NCI-H524 treated with DMSO at 0.1 percent for 48 hours (cell line): Measurements from ENCODE around the gene TNK2.
"Not testable (repeated sequence)": the region's sequence is repeated elsewhere in the genome, so short reads cannot be mapped to it uniquely, and the experiment has no call there.

Experiments
- DNase-seq: peaks from one replicate; lab custom pipeline; 2025; lab: John Stamatoyannopoulos, UW

Gene TNK2

DNA sequence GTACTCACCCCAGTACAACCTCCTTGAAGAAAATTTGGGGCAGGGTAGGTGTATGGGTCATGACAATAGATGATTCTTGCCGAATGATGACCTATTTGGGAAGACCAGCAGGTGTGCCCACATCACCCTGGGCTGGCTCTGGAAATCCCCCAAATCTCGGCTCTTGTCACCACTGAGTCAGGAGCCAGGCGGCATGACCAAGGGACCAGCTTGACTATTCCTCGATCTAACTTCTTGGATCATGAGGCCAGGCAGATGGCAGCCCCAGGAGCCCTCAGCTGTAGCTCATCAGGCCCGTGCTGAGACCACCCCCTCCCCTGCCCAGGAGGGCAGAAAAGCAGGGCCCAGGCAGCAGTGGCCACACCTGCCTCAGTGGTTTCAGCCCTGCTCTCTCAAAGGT lies 87.5 kb downstream of the TNK2 start:
- no peak for DNase-seq

DNA sequence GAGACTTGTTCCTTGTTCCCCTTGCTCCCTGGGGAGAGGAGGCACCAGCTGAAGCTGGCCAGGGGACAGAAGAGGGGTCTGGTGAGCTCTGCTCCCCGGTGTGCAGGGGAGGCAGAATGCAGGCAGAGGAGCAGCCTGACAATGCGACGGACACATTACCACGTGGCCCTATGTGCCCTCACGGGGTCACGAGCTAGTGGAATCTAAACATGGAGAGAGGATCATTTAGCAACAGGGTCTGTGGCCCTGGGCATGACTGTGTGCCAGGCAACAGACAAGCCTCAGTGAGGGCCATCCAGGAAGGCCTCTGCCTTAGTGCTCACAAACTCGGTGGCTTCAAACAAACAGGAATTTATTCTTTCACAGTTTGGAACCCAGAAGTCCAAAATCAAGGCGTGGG lies 88.2 kb downstream of the TNK2 start:
- DNase-seq = no peak

DNA sequence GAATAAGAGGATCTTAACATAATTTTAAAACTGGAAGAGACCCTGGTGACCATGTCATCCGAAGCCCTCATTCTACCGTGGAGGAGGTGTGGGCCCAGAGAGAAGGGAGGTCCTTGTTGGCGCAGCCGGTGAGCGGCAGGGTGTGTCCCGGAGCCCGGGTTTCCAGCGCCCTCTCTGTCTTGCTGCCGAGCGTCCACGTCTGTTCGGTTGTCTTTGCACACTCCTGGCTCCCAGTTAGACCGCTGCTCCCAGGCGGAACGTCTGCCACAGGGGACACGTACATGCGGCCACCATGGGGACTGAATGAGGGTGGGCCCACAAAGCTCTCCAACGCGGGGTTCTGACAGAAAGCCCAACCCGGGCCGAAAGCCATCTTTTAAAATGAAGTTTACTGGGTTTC lies 90.0 kb downstream of the TNK2 start:
- DNase-seq = no peak

DNA sequence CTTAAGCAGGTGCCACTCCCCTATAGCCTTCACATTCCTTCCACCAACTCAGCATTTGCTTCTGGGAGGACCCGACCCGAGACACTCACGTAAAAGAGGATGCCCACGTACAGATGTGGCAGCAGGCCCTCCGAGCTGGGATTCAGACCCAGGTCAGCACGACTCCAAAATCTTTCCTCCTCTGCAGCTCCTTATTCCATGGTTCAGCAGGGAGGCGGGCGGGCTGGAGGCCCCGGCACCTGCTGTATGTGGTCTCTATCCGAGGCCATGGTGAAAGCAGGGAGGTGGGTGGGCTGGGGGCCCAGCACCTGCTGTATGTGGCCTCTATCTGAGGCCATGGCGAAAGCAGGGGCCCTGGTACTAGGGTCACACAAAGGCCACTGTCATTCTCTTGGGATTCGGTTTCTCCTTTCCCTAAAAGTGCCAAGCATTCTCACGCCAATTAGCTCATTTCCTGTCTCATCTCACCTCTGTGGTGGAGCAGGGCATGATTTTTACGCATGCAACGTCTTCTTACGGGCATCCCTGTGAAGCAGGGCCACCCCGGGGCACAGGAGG lies 90.7 kb downstream of the TNK2 start:
- no peak for DNase-seq

DNA sequence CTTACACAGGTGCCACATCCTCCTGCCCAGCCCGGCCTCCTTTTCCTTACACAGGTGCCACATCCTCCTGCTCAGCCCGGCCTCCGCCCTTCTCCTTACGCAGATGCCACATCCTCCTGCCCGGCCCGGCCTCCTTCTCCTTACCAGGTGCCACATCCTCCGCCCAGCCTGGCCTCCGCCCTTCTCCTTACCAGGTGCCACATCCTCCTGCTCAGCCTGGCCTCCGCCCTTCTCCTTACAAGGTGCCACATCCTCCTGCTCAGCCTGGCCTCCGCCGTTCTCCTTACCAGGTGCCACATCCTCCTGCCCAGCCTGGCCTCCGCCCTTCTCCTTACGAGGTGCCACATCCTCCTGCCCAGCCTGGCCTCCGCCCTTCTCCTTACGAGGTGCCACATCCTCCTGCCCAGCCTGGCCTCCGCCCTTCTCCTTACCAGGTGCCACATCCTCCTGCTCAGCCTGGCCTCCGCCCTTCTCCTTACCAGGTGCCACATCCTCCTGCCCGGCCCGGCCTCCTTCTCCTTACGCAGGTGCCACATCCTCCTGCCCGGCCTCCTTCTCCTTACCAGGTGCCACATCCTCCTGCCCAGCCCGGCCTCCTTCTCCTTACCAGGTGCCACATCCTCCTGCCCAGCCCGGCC lies 92.0 kb downstream of the TNK2 start:
- not testable (repeated sequence) for DNase-seq

DNA sequence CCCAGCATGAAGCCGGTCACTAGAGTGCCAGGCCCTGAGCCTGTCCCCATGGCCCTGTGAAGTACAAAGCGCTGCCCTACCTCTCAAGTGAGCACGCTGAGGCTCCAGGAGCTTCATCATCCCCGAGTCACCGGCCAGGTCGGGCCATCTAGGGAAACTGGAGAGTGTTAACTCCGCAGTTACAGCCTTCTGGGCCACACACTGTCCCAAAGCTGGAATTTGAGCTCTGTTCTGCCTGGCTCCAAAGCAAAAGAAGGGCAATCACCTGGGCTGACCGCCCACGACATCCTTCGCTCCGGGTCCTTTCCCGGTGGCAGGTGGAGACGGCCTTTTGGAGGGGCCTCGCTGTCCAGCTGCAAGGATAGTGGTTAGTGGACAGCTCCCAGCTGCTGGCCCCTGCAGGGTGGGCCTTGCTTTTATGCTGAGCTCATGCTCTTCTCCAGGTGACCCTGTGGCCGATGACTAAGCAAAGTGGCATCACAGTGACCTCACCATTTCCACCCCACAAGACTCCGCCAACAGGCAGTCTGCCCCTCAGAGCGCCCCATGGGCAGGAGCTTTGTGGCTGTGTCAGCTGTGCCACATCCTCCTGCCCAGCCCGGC lies 93.1 kb downstream of the TNK2 start:
- no peak for DNase-seq

DNA sequence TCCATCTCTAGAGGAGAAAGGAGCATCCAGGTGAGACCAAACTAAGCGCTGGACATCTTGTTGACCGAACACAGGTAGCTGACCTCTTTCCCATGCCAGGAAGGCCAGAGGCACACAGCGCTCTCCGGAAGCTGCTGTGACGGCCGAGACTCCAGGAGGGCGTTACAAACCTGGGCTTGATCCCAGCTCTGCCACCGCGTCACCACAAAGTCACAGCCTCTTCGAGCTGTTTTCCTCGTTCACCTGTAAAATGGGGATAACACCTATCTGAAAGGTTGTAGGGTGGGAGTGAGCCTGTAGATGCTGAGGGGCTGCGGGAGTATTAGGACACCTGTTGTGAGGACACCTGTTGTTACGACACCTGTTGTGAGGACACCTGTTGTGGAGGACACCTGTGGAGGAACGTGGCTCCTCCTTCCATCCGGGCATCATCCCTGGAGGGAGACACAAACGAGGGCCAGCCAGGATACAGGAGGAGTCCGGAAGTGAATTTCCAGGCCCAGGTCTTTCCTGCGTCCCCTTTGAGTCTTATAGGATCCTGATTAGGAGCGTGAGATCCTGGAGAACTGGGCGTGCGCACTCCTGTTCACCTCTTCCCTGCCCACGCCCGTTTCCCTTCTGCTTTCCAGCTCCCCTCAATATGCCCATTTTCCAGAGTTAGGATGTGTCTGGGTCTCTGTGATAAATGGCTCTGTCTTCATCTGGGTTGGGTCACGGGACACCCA lies 94.3 kb downstream of the TNK2 start:
- no peak for DNase-seq
